GM18870 (cell line): Measurements from ENCODE around the gene BPIFA1.

Source experiments
- ATAC-seq: cut with Tn5 transposase; IDR thresholded peaks from one replicate; pipeline ENCODE4 v1.9.1; 2021; ENCODE audit warnings: moderate library complexity; ENCODE audit not compliant: unreplicated experiment

The BPIFA1 gene

DNA sequence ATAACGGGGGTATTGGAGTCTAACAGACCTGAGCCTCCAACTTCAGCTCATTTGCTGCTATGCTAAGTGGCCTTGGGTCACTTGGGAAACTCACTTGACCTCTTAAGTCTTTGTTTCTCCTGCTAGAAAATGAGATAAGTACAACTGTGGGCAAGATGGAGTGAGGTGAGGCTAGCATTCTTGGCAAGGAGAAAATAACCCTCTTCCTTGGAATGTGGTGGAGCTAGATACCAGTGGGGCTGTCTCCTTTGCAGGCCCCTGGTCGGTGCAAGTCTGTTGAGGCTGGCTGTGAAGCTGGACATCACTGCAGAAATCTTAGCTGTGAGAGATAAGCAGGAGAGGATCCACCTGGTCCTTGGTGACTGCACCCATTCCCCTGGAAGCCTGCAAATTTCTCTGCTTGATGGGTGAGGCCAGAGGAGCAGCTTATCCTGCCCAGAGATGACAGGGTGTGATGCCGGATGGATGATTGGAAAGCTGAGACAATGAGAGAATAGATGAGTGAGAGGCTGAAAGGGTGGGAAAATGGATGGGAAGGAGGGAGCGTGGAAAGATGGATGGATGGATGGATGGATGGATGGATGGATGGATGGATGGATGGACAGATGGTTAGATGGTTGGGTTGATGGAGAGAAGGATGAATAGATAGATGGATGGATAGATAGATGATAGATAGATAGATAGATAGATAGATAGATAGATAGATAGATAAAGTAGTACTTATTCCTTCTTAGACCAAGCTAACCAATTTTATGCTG lies 4.4 kb downstream of the BPIFA1 start:
- ATAC-seq: no peak

- ATAC-seq: no peak
These were observed 5.1 kb downstream of the BPIFA1 start for GRCh38 chr20:33240923-33241322.

DNA sequence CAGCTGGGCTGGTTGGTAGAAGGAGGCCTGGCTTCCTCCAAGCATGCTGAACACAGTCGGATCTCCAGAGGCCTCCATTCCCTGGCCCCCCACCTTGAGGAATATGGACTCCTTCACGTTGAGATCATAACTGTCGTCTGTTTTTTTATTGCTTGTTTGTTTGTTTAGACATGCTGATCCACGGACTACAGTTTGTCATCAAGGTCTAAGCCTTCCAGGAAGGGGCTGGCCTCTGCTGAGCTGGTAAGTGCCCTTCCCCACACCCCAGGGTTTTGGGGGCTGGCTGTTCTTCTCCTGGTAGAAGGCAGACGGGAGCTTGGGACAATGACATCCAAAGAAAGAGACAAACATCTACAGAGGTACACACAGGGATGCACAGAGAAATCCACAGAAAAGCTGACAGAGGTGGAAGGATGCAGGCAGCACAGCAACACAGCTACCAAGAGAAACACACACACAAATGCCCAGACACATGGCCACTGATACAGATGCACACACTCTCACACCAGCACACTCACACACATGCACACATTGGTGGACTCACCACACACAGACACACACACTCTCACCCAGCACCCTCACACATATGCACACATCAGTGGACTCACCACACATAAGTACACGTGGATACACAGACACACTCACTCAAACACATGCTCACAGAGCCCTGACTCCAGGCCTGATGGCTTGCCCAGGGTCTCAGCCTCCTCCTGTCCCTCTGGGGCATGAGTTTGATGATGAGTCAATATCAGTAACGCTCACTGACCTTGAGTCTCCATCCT lies 6.7 kb downstream of the BPIFA1 start:
- ATAC-seq: no peak

- ATAC-seq: no peak
These were observed 10.3 kb downstream of the BPIFA1 start for GRCh38 chr20:33246077-33246476.

DNA sequence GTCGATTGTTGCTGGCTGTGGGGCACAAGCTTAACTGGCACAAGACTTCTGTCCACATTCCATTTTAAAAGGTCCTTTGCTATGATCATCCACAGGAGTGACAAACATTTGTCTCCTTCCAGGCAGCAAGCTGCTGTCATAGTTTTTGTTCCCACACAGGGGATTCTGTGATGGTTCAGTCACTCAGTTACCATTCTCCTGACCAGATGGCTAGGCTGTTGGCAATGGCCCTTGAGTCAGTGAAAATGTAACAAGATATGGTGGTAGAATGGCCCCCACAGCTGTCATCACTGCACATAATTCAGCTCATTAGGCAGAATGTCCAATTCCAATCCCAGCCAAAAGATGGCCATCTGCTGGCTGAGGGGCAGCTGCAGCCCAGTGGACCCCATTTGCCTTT lies 13.7 kb downstream of the BPIFA1 start:
- ATAC-seq: no peak

DNA sequence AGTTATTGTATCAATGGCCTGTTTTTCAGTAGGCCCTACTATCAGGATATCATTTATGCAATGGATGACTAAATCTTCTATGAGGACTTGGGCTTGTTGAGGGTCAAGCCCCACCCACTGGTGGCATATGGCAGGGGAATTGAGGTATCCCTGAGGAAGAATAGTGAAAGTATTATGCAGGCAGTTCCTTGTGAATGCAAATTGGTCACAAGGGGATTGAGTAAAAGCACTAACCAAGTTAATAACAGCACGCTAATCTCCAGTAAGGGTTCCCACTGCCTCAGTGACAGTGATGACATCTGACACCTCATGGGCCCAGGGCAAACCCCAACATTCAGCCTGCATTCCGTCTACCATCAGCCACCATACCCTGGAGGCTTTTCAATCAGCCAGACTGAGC lies 14.9 kb downstream of the BPIFA1 start:
- ATAC-seq: no peak

DNA sequence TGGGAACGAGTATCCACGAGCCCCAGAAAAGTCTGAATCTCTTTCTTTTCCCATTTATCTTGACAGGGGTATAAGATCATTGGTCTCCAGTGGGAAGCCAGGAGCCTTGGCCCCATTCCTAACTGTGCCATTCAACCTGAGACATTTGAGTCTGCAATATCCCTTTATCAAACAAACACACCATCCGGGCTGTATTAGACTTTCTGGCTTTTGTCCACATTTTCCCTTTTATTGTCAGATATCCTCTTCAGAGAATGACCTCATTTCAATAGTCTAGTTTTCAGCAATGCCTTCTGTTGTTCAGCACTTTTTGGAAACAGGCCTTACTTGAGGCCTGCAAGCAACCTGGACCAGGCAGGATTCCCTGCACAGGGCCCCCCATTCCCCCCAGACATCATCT lies 15.7 kb downstream of the BPIFA1 start:
- ATAC-seq: no peak

- no peak for ATAC-seq
These were observed 16.7 kb downstream of the BPIFA1 start for GRCh38 chr20:33252460-33252859.

DNA sequence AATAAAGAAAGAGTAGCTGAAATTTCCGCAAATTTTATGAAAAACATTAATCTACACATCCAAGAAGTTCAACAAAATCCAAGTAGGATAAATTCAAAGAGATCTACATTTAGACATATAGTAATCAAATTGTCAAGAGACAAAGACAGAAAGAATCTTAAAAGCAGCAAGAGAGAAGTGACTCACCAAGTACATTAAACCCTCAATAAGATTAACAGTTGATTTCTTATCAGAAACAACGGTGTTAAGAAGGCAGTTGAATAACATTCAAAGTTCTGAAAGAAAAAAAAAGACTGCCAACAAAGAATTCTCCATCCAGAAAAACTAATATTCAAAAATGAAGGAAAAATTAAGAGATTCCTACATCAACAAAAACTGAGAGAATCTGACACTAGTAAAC lies 19.2 kb downstream of the BPIFA1 start:
- ATAC-seq: no peak

DNA sequence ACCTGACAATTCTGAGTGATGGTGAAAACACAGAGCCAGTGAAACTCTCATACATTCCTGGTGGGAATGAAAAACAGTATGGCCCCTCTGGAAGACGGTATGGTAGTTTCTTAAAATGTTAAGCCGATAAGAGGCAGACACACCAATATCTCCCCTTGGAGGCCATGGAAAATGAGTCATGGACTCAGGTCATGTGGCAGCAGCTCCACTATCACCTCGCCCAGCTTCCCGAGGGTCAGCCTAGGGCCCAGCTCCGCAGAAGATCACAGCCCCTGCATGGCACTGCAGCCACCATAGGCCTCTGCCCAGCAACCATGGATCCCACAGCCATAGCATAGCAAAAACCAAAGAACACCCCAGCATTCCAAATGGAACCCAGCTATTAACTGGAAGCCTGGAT lies 21.4 kb downstream of the BPIFA1 start:
- ATAC-seq: no peak

GRCh38 chr20:33259371-33259770 lies 23.6 kb downstream of the BPIFA1 start:
- ATAC-seq: no peak

DNA sequence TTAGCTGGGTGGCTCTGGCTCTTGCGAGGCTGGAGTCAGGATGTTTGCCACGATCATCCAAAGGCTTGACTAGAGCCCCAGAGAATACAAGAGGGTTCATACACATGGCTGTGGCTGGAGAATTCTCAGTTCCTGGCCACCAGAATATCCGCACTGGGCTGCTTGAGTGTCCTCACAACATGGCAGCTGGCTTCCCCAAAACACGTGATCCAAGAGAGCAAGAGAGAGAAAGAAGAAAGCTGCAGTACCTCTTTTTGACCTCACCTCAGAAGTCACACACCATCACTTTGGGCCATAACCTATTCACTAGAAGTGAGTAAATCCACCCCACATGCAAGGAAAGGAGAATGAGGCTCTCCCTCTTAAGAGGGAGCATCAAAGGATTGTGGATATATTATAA lies 25.7 kb downstream of the BPIFA1 start:
- no peak for ATAC-seq

GRCh38 chr20:33262658-33263065 lies 26.9 kb downstream of the BPIFA1 start:
- ATAC-seq: no peak

DNA sequence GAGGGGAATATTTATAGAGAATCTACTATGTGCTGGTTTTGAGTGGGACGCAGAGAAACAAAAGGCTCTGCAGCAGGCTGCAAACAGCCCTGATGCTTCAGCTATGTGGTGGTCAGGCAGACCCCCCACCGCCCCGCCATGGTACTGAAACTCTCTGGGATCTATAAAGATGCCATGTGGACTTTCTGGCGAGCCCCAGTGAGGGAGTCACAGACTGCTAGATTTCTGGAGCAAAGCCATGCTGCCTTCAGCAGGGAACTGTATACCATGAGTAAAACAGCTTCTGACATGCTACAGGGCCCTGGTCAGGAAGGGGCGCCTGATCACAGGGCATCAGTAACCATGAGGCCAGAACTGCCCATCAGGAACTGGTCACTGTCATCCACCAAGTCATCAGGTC lies 28.0 kb downstream of the BPIFA1 start:
- no peak for ATAC-seq

DNA sequence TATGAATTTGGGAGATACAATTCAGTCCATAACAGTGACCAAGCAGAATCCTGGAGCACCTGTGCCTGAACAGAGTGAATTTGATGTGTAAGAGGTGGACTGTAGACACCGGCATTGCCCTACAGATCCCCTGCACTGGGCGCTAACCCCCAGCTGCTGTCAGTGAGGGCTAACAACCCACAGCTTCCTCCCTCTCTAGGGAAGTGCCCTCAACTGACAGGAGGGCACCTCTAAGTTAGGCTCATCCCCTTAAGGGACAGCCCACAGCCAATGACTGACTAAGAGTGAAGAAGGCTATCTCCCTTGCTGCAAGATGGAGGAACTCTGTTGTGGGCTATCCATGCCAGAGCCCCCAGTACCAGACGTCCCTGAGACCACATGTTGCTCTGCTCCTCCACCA lies 31.9 kb downstream of the BPIFA1 start:
- no peak for ATAC-seq

GRCh38 chr20:33272155-33272873 lies 36.5 kb downstream of the BPIFA1 start:
- ATAC-seq: no peak

- no peak for ATAC-seq
These were observed 37.5 kb downstream of the BPIFA1 start for GRCh38 chr20:33273117-33273851.

DNA sequence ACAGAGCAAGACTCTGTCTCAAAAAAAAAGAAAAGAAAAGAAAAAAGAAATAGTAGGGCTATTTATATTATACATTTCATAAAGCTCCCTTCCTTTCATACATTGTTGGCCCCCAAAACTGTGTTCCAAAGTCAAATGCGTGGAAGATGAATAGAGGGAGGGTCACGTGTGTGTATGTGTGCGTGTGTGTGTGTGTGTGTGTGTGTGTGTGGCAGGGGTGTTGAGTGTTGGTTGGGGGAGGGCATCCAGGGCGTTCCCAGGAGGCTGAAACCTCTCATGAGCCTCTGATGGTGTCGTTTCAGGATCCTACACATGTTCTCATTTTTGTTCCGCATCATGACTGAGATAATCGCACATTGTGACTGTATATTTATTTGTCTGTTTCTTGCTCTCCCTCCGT lies 39.4 kb downstream of the BPIFA1 start:
- ATAC-seq: no peak

- ATAC-seq: no peak
These were observed 40.1 kb downstream of the BPIFA1 start for GRCh38 chr20:33275871-33276270.

DNA sequence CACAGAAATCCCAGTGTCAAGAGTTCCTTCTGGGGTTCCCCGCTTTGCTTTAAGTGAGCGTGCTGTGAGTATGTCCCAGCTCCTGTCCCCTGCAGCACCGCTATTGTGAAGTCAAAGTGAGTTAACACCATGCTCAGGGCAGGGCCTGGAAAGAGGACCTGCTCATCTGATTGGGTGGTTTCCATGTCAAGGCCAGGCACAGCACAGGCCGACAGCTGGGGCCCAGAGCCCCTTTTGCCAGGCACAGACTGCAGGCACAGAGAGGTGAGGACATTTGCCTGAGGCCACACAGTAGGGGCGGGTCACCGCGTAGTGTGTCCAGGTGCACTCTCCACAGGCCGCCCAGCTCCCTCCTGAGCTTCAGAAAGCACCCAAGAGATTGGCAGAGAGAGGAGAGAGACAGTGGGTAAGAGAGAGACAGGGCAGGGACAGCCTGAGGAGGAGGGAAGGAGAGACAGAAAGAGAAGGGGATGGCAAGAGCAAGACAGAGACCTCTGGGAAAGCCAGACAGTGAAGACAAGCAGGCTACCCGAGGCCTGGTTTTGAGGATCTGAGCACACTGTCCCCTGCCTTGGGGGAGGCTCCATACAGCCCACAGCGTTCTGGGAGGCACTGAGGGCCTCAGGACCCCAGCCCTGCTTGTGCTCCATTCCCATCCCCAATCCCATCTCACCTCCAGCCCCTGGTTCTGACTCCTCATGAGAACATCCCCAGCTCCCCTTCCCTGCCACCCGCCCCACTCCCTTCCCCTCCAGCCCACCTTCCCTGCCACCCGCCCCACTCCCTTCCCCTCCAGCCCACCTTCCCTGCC lies 40.7 kb downstream of the BPIFA1 start:
- no peak for ATAC-seq
